Measurements from ENCODE around the gene WDR82.

WDR82 gene

DNA sequence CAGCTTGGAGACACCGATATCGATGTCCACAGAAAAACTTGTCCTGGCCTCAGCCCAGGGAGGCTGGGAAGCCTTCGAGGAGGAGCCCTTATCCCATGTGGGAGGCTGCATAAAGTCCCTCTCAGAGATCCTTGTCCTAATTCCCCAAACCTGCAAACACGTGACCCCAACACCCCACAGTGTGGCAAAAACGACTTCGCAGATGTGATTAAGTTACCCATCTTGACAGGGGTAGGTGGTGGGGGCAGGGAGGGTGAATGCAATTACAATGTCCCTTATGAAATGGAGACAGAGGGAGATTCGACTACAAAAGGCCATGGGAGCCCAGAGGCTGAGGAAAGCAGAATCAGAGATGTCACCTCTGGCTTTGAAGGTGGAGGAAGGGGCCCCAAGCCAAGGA lies 50.7 kb downstream of the WDR82 start:
- no peak overlapping the region for H3K4me3 Mint-ChIP-seq
- no peaks in the 10 kb centered on the region for H3K27me3 Mint-ChIP-seq
- no peak for DNase-seq (ENCODE audit: low spot score in 2 of 2)
- H3K9me3 Mint-ChIP-seq, result no peaks in the 10 kb centered on the region
- no peak overlapping the region for H3K27ac Mint-ChIP-seq
- H3K36me3 Mint-ChIP-seq, result peaks cover 38% of the 10 kb centered on the region
- ATAC-seq (ENCODE audit: low read depth), result no peak
- H3K4me1 Mint-ChIP-seq, result peaks cover 52% of the 10 kb centered on the region

DNA sequence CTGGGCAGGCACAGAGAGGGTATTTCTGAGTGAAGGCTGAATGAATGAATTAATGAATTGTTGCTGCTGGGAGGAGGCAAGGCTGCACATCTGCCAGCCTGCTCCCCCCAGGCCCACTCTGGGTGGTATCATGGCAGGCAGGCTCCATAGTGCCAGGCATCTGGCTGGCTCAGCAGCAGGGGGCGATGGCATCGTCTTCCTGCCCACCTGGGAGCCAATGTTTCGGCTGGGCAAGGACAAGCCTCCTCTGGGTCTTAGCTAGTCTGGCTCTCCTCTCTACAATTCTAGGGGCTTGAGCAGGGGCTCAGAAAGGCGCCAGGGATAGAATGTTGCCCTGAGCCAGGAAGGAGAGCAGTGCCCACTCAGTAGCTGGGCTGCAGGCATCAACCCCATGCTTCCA lies 51.3 kb downstream of the WDR82 start:
- H3K9me3 Mint-ChIP-seq, result no peaks in the 10 kb centered on the region
- peaks cover 41% of the 10 kb centered on the region for H3K36me3 Mint-ChIP-seq
- ATAC-seq (ENCODE audit: low read depth) (no peak), DNase-seq (ENCODE audit: low spot score in 2 of 2) (no peak)
- H3K27ac Mint-ChIP-seq, result peak overlapping the region; percentile 94
- no peaks in the 10 kb centered on the region for H3K27me3 Mint-ChIP-seq
- H3K4me1 Mint-ChIP-seq, result peaks cover 53% of the 10 kb centered on the region
- no peak overlapping the region for H3K4me3 Mint-ChIP-seq

DNA sequence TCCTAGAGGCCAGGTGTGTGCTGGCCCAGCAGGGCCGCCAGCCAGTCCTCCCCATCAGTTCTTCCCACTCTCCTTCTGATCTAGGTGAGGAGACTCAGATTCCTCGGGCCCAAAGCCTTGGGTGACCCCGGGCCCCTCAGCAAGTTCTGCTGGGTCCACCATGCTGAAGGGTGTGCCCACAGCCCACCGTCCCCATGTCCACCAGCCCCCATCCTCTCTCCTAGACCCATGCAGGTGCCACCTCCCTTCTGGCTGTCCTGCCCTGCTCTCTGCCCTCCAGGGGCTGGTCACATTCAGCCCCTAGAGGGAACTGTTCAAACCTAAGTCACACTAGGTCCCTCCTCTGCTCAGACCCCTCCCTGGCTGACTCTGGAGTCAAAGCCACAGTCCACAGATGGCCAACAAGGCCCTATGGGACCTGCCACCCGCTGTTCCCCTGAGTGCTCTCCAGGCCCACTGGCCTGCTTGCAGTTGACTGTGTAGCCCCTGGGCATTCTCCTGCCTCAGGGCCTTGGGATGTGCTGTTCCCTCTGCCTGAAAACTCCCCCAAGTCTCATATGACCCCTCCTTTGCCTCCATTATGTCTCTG lies 52.1 kb downstream of the WDR82 start:
- ATAC-seq (ENCODE audit: low read depth) (no peak), DNase-seq (ENCODE audit: low spot score in 2 of 2) (no peak)
- Mint-ChIP-seq H3K27me3 (no peaks in the 10 kb centered on the region), H3K27ac (peak overlapping the region; percentile 94), H3K4me3 (peak overlapping the region; percentile 93), H3K4me1 (peaks cover 48% of the 10 kb centered on the region), H3K9me3 (no peaks in the 10 kb centered on the region), H3K36me3 (peaks cover 36% of the 10 kb centered on the region)

DNA sequence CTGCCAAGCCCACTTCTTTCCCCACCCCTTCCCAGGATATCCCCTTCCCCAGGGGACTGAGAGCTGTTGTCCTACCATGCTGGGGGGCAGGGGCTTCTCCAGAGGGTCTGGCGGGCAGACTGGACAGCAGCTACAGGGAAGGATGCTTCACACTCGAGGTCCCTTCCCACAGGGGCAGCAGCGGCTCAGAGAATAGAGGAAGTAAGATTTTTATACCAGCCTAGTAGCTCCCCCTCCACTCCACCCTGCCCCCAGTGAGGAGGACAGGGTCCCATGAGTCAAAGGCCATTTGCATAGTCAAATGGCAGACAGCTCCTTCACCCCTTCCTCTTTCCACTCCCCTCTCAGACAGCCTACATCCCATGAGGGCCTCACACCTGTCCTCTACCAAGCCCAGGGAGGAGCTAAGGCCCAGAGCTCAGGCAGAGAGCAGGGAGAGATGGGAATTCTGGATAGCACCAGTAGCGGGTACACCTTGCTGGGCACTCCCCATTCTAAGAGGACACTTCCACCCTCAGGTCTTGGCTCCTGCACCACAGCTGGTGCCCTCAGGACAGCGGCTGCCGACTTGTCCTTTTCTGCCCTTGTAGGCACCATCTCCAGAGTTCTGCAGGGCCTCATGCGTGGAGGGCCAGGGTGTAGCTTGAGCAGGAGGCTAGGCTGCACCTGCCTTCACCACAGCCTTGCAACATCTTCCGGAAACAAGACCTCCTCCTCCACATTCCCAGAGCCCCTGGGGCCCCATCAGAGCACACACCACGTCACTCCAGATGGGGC lies 52.8 kb downstream of the WDR82 start, which contains the start of gene TLR9:
Gene TLR9 (minus strand): TSS at position 194 of the 777 bp plus-strand sequence. CDS start 116 bp downstream, at position 78.
- DNase-seq (ENCODE audit: low spot score in 2 of 2), result peak; percentile 73 to 81
- H3K27me3 Mint-ChIP-seq, result no peaks in the 10 kb centered on the region
- H3K27ac Mint-ChIP-seq, result peak within 1 kb of the TSS; percentile 94
- H3K4me1 Mint-ChIP-seq, result peaks cover 48% of the 10 kb centered on the region
- H3K9me3 Mint-ChIP-seq, result no peaks in the 10 kb centered on the region
- peak; percentile 94 for ATAC-seq (ENCODE audit: low read depth)
- H3K36me3 Mint-ChIP-seq, result peaks cover 34% of the 10 kb centered on the region
- H3K4me3 Mint-ChIP-seq, result peak within 1 kb of the TSS; percentile 93

DNA sequence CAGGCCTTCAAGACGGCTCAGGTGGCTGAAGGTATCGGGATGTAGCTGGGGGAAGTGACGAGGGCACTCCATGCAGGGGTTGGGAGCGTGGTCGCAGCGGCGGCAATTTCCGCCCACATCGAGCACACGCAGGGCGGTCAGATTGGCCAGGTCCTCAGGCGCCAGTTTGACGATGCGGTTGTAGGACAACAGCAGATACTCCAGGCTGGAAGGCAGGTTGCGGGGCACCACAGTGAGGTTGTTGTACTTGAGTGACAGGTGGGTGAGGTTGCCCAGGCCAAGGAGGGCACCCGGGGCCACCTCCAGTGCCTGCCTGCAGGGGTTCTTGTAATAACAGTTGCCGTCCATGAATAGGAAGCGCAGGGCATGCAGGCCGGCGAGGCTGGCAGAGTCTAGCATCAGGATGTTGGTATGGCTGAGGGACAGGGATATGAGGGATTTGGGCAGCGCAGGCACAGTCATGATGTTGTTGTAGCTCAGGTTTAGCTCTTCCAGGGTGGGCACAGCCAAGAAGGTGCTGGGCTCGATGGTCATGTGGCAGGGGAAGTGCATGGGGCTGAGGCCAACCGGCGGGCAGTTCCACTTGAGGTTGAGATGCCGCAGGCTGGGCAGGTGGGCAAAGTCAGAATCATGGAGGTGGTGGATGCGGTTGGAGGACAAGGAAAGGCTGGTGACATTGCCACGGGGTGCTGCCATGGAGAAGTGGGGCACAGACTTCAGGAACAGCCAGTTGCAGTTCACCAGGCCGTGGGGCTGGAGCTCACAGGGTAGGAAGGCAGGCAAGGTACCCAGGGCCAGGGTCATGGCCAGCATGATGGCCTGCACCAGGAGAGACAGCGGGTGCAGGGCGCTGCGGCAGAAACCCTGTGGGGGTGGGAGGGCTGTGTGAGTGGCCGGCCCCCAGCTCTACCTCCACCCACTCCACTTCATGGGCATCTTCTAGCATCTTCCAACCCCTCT lies 54.7 kb downstream of the WDR82 start:
- no peak for ATAC-seq (ENCODE audit: low read depth)
- peaks cover 52% of the 10 kb centered on the region for H3K4me1 Mint-ChIP-seq
- no peaks in the 10 kb centered on the region for H3K27me3 Mint-ChIP-seq
- no peak for DNase-seq (ENCODE audit: low spot score in 2 of 2)
- peak overlapping the region; percentile 60 for H3K27ac Mint-ChIP-seq
- no peaks in the 10 kb centered on the region for H3K9me3 Mint-ChIP-seq
- H3K36me3 Mint-ChIP-seq, result peaks cover 23% of the 10 kb centered on the region
- peak overlapping the region; percentile 93 for H3K4me3 Mint-ChIP-seq

DNA sequence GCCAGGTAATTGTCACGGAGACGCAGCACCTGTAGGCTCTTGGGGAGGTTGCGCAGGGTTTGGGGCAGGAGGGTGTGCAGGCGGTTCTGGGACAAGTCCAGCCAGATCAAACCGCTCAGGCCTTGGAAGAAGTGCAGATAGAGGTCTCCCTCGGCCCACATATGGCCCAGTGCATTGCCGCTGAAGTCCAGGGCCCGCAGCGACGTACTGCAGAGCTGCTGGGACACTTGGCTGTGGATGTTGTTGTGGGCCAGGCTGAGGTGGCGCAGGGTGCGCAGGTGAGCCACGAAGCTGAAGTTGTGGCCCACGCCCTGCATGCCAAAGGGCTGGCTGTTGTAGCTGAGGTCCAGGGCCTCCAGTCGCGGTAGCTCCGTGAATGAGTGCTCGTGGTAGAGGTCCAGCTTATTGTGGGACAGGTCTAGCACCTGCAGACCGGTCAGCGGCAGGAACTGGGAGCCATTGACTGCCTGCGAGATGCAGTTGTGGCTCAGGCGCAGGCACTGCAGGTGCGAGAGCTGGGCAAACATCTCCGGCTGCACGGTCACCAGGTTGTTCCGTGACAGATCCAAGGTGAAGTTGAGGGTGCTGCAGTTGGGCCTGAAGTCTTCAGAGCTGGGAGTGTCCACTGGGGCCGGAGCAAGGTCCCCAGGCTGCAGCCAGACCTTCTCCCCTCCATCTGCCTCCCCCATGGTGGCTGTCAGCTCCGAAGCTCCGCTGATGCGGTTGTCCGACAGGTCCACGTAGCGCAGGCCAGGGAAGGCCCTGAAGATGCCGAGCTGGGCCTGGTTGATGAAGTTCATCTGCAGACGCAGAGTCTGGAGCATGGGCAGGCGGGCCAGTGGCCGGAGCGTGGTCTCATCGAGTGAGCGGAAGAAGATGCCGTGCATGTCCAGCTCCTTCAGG lies 55.9 kb downstream of the WDR82 start:
- H3K4me1 Mint-ChIP-seq, result peaks cover 55% of the 10 kb centered on the region
- H3K36me3 Mint-ChIP-seq, result peaks cover 23% of the 10 kb centered on the region
- no peak for ATAC-seq (ENCODE audit: low read depth)
- DNase-seq (ENCODE audit: low spot score in 2 of 2), result no peak
- no peaks in the 10 kb centered on the region for H3K27me3 Mint-ChIP-seq
- peak overlapping the region; percentile 60 for H3K27ac Mint-ChIP-seq
- H3K4me3 Mint-ChIP-seq, result peak overlapping the region; percentile 93
- H3K9me3 Mint-ChIP-seq, result no peaks in the 10 kb centered on the region

DNA sequence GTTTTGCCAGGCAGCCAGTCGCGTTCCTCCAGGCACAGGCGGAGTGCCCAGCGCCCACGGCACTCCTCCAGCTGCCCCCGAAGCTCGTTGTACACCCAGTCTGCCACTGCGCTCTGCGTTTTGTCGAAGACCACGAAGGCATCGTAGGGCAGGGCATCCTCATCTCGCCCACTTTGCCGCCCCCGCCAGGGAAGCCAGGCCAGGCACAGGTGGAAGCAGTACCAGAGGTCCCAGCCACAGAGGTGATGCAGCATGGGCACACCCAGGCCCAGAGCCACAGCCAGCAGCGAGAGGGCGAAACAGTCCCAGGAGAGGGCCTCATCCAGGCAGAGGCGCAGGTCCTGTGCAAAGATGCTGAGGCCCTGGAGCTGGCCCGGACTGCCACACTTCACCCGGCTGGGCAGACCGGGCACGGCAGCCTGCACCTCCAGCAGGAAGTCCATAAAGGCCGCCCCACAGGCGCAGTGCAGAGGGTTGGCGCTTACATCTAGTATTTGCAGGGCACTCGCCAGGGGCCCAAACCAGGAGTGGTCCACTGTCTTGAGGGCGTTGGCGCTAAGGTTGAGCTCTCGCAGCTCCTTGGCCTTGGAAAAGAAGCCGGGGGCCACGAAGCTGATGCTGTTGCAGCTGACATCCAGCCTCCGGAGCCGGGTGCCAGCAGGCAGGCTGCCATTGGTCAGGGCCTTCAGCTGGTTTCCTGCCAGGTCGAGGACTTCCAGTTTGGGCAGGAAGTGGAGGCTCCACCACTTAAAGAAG lies 56.7 kb downstream of the WDR82 start:
- Mint-ChIP-seq H3K27me3 (no peaks in the 10 kb centered on the region), H3K27ac (no peak overlapping the region), H3K36me3 (peaks cover 24% of the 10 kb centered on the region), H3K4me3 (peak overlapping the region; percentile 52), H3K9me3 (no peaks in the 10 kb centered on the region), H3K4me1 (peaks cover 60% of the 10 kb centered on the region)
- DNase-seq (ENCODE audit: low spot score in 2 of 2) (no peak), ATAC-seq (ENCODE audit: low read depth) (no peak)

DNA sequence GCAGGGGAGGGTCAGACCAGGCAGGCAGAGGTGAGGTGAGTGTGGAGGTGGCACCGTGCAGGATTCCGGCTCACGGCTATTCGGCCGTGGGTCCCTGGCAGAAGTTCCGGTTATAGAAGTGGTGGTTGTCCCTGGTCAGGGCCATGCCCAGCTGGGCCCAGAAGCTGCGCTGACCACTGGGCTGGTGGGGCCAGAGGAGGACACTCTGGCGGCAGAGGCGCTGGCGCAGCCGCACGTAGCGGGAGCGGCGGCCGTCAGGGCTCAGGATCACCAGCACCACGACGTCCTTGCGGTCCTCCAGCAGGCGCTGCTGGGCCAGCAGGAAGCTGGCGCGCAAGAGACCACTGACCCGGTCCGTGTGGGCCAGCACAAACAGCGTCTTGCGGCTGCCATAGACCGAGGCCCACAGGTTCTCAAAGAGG lies 57.3 kb downstream of the WDR82 start:
- Mint-ChIP-seq H3K4me3 (peak overlapping the region; percentile 47), H3K4me1 (peaks cover 57% of the 10 kb centered on the region), H3K27me3 (no peaks in the 10 kb centered on the region), H3K36me3 (peaks cover 27% of the 10 kb centered on the region), H3K27ac (no peak overlapping the region), H3K9me3 (no peaks in the 10 kb centered on the region)
- DNase-seq (ENCODE audit: low spot score in 2 of 2), result no peak
- no peak for ATAC-seq (ENCODE audit: low read depth)

DNA sequence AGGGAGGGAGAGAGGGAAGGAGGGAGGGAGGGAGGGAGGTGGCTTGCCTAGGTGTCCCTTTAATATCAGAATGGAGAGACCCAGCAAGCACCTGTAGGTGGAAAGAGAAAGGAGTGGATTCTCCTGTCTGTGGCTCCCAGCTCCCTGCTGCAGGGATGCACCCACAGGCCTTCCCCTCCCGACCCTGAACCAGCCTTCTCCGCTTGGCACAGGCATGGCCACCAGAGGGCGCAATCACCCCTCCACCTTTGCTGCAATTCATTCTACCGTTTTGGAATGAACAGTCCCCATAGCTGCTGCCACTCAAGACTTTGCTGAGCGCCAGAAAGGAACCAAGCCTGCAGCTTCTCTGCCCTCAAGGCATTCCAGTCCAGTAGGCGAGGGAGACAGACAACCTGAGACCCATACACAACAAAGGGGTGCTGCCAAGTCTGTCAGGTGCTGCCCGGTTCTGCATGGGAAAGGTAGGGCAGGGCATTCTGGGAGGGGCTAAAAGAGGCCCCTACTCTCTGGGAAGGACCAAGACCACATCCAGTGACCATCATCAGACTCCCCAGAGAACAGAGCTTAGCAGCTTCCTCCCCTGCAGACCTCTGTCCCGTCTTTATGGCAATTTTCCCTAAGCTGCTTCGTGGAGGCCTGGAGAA lies 57.9 kb downstream of the WDR82 start:
- DNase-seq (ENCODE audit: low spot score in 2 of 2) (peak; percentile 86 to 89), ATAC-seq (ENCODE audit: low read depth) (peak; percentile 77)
- Mint-ChIP-seq H3K4me3 (peak overlapping the region; percentile 51), H3K4me1 (peaks cover 55% of the 10 kb centered on the region), H3K9me3 (no peaks in the 10 kb centered on the region), H3K27ac (no peak overlapping the region), H3K27me3 (no peaks in the 10 kb centered on the region), H3K36me3 (peaks cover 29% of the 10 kb centered on the region)

DNA sequence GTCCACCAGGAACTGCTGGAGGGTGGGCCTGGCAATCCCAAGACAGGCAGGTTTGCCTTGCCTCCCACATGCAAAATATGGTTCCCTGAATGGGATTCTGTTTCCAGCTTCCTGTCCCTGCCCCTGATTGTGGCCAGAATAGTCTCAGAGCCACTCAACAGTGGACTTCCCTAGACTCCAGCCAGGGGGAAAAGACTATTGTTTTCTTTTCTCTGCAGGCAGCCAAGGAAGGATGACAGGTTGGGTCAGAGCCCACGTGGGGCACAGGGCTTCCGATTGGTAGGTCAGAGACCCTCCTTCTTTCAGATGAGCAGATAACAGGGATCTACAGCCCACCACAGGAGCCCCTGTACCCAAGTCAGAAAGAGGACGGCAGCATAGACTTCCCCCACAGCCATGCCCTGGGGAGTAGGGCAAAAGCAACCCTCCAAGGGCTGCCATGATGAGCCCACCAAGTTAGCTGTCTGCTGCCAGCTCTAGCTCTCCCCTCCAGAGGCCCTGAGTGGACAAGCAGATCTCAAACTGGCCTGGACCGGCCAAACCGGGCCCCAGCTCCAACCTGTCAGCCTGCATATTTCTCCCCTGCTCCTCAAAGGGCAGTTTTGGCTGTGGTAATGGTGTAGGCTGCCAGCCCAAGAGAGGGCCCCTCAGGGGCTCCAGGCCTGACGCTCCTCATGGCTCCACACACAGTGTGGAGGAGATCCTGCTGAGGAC lies 59.4 kb downstream of the WDR82 start:
- DNase-seq (ENCODE audit: low spot score in 2 of 2) (no peak), ATAC-seq (ENCODE audit: low read depth) (no peak)
- Mint-ChIP-seq H3K4me3 (peak overlapping the region; percentile 47), H3K36me3 (peaks cover 36% of the 10 kb centered on the region), H3K9me3 (no peaks in the 10 kb centered on the region), H3K27ac (peak overlapping the region; percentile 55), H3K4me1 (peaks cover 49% of the 10 kb centered on the region), H3K27me3 (no peaks in the 10 kb centered on the region)

DNA sequence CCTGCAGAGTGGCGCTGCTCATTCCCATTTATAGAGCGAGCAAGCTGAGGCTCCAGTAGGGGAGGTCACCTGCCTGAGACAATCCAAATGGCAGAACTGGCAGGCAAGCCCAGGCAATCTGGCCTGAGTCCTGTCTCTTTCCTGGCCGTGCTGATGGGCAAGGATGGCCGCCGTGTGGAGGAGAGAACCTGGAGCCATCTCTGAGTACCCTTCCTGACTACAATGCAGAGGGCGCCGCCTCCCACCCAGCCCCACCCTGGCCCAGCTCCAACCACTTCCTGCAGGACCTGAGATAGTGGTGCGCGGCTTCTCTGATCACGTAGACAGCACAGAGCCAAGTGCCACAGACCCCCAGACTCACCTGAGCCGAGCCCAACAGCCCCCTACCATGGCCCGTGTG lies 60.0 kb downstream of the WDR82 start:
- H3K36me3 Mint-ChIP-seq, result peaks cover 33% of the 10 kb centered on the region
- H3K4me1 Mint-ChIP-seq, result peaks cover 43% of the 10 kb centered on the region
- peak overlapping the region; percentile 50 for H3K4me3 Mint-ChIP-seq
- no peak overlapping the region for H3K27ac Mint-ChIP-seq
- DNase-seq (ENCODE audit: low spot score in 2 of 2) (no peak), ATAC-seq (ENCODE audit: low read depth) (no peak)
- no peaks in the 10 kb centered on the region for H3K9me3 Mint-ChIP-seq
- H3K27me3 Mint-ChIP-seq, result no peaks in the 10 kb centered on the region

DNA sequence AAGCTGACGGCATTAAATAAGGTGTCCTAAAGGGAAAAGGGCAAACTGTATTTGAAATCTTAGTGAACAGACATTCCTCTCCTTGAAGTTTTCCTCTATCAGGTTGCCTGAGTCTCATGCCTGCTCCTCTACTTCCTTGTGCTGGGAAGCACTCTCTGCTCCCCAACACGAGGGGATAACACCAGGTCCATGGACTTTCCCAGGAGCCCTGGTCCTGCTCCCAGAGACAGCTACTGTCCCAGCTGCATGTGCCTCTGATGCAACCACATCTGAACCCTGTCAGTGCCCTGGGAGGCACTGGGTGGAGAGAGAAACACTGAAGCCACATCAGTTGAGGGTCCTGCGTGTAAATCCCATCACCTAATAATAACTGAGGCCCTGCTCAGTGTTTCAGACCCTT lies 60.4 kb downstream of the WDR82 start:
- Mint-ChIP-seq H3K27me3 (no peaks in the 10 kb centered on the region), H3K4me3 (peak overlapping the region; percentile 50), H3K9me3 (no peaks in the 10 kb centered on the region), H3K4me1 (peaks cover 39% of the 10 kb centered on the region), H3K36me3 (peaks cover 30% of the 10 kb centered on the region), H3K27ac (no peak overlapping the region)
- ATAC-seq (ENCODE audit: low read depth) (no peak), DNase-seq (ENCODE audit: low spot score in 2 of 2) (no peak)
